ENCODE measurements around the gene SNRNP70.
A peak's percentile ranks its signal among the peaks of the same experiment; 100 is the strongest.
"Not testable (repeated sequence)": the region's sequence is repeated elsewhere in the genome, so short reads cannot be mapped to it uniquely, and the experiment has no call there.

Gene SNRNP70, protein sequence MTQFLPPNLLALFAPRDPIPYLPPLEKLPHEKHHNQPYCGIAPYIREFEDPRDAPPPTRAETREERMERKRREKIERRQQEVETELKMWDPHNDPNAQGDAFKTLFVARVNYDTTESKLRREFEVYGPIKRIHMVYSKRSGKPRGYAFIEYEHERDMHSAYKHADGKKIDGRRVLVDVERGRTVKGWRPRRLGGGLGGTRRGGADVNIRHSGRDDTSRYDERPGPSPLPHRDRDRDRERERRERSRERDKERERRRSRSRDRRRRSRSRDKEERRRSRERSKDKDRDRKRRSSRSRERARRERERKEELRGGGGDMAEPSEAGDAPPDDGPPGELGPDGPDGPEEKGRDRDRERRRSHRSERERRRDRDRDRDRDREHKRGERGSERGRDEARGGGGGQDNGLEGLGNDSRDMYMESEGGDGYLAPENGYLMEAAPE

DNA sequence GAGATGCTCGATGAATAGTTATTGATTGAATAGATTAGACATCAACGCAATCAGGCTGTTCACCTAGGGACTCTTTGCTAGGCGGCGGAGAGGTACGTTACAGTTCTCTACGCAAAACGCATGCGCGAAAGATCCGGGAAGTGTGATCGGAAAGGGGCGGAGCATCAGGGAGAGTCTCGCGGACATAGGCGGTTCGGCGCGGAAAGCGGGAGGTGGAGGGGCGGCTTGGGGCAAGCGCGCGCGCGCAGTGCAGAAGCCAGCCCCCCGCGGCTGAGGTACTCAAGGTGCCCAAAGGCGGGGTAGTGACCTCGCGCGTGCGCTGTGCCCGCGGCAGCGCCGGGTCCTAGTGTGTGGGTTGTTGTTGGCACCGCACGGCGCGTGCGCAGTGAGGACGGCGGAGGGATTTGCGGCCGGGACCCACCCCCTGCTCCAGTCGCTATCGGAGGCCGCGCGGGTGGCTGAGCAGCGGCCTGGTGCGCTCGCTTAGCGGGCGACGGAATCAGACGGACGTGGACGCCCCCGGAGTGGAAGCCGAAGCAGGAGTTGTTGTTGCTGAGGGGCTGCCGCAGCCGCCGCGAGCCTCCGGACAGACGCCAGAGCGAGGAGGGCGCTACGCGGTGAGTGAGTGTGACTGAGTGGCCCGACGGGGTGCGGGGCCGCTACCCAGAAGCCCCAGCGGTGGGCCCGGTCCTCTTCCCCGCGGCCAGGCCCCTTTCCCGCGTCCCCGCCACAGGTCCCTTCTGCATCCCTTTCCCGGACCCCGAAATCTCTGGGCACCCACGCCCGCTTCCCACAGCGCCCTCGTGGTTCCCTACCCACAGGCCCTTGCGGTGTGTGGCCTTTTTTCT is at the start of gene SNRNP70:
TSS of gene SNRNP70 (plus strand) at position 432 of the 848 bp plus-strand sequence. CDS start 964 bp downstream, outside the sequence.
- DNase-seq (ENCODE audit: low spot score): peak; percentile 100

DNA sequence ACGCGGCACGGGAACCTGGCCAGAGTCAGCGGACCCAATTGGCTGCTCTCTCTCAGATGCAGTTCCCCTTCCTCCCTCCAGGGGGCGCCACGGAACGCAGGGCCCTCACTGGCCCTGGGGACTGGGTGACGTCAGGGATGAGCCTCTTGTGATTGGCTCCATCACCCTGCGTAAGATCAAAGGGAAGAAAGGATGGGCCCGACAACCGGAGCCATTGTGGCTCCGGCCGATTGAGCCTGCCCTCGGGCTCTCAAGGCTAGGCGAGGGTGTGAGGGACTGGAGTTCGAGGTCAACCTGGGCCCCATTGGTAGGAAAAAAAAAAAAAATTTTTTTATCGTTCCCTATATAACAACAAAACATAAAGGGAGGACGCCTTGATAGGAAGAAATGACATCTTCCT is 48.4 kb upstream of the SNRNP70 start, which contains the start of gene CGB1:
TSS of gene CGB1 (minus strand) at position 81 of the 400 bp plus-strand sequence. CDS start 184 bp downstream, outside the sequence.
- DNase-seq (ENCODE audit: low spot score): peak; percentile 30

DNA sequence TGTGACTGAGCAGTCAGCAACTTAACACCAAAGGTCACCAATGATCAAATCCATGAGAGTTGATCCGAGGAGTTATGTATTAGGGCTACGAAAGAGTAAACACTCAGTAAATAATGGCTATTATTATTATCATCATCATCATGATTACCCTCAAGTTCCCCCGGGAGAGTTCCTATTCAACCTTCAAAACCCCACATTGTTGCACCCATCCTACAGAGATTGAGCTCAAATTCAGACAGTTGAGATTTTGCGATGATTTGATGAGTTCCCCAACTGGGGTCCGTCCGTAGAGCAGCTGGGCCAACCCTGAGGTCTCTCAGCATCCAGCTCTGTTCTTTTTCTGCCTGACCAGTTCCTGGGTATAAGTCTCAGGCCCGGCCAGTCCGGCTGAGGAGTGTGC is 47.1 kb upstream of the SNRNP70 start:
- not testable (repeated sequence) for DNase-seq (ENCODE audit: low spot score)

DNA sequence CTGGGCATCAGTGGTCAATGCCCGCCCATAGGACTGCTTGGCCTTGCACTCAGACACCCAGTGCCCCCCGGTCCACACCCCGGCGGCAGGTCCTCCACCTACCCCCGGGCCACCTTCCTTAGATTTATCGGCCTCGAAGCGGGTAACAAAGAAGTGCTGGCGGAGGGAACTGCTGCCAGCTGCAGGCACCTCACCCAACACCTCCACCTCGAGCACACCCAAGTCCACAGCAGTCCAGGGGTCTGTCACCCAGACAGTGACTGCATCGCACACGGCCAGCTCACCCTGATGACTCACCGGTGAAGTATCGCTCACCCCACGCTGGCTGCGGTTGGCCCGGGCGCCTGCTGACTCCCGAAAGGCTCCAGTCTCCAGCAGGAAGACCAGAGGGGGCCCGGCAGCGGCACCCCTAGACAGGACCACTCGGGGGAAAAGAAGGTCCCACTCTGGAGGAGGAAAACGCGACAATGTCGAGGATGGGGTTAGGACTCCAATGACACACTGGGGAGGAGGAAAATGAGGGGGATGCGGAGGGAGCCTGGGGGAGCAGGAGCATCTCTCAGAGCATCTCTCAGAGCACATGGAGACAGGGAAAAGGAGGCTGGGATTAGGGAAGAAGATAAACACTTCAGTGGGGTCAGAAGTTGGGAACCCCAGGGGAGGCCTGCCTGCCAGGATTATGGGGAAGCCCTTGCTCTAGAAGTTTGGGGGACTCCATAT is 46.5 kb upstream of the SNRNP70 start:
- peak; percentile 52 for DNase-seq (ENCODE audit: low spot score)

DNA sequence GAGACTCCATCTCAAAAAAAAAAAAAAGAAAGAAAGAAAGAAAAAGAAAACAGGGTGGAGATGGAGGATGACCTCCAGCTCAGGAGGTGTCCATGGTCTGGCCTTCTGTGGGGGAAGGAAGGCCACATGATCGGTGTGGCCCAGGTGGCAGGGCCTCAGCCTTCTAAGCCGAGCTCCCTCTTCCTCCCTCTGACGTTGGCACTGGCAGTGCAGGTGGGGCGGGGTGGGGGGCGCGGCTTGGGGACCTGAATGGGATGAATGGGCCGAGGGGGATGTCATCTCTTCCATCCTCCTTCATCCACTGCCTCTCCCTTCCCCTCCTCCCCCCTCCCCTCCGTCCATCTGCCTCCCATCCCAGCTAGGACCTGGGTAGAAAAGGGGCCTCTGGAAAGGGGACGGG is 45.5 kb upstream of the SNRNP70 start:
- DNase-seq (ENCODE audit: low spot score): not testable (repeated sequence)

DNA sequence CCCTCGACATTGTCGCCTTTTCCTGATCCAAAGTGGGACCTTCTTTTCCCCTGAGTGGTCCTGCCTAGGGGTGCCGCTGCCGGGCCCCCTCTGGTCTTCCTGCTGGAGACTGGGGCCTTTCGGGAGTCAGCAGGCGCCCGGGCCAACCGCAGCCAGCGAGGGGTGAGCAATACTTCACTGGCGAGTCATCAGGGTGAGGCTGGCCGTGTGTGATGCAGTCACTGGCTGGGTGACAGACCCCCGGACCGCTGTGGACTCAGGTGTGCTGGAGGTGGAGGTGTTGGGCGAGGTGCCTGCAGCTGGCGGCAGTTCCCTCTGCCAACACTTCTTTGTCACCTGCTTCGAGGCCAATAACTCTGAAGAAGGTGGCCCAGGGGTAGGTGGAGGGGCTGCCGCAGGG is 43.1 kb upstream of the SNRNP70 start:
- DNase-seq (ENCODE audit: low spot score): peak; percentile 55

DNA sequence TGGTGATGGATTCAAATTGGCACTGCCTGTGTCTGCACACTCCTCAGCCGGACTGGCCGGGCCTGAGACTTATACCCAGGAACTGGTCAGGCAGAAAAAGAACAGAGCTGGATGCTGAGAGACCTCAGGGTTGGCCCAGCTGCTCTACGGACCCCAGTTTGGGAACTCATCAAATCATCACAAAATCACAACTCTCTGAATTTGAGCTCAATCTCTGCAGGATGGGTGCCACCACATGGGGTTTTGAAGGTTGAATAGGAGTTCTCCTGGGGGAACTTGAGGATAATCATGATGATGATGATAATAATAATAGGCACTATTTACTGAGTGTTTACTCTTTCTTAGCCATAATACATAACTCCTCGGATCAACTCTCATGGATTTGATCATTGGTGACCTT is 42.6 kb upstream of the SNRNP70 start:
- DNase-seq (ENCODE audit: low spot score): not testable (repeated sequence)

DNA sequence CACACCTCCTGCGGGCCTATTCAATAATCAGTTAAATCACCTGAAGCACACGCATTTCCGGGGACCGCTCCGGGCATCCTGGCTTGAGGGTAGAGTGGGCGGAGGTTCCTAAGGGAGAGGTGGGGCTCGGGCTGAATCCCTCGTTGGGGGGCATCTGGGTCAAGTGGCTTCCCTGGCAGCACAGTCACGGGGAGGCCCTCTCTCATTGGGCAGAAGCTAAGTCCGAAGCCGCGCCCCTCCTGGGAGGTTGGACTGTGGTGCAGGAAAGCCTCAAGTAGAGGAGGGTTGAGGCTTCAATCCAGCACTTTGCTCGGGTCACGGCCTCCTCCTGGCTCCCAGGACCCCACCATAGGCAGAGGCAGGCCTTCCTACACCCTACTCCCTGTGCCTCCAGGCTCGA is 41.7 kb upstream of the SNRNP70 start, which contains the start of gene CGB5:
TSS of gene CGB5 (plus strand) at position 301 of the 400 bp plus-strand sequence. CDS start 362 bp downstream, outside the sequence.
- DNase-seq (ENCODE audit: low spot score): not testable (repeated sequence)

DNA sequence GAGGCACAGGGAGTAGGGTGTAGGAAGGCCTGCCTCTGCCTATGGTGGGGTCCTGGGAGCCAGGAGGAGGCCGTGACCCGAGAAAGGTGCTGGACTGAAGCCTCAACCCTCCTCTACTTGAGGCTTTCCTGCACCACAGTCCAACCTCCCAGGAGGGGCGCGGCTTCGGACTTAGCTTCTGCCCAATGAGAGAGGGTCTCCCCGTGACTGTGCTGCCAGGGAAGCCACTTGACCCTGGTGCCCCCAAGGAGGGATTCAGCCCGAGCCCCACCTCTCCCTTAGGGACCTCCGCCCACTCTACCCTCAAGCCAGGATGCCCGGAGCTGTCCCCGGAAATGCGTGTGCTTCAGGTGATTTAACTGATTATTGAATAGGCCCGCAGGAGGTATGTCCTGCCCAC is 36.2 kb upstream of the SNRNP70 start, which contains the start of gene CGB8:
TSS of gene CGB8 (minus strand) at position 101 of the 400 bp plus-strand sequence. CDS start 372 bp downstream, outside the sequence.
- DNase-seq (ENCODE audit: low spot score): not testable (repeated sequence)

DNA sequence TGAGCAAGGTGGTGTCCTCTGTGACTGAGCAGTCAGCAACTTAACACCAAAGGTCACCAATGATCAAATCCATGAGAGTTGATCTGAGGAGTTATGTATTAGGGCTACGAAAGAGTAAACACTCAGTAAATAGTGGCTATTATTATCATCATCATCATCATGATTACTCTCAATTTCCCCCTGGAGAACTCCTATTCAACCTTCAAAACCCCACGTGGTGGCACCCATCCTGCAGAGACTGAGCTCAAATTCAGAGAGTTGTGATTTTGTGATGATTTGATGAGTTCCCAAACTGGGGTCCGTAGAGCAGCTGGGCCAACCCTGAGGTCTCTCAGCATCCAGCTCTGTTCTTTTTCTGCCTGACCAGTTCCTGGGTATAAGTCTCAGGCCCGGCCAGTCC is 35.4 kb upstream of the SNRNP70 start:
- not testable (repeated sequence) for DNase-seq (ENCODE audit: low spot score)

DNA sequence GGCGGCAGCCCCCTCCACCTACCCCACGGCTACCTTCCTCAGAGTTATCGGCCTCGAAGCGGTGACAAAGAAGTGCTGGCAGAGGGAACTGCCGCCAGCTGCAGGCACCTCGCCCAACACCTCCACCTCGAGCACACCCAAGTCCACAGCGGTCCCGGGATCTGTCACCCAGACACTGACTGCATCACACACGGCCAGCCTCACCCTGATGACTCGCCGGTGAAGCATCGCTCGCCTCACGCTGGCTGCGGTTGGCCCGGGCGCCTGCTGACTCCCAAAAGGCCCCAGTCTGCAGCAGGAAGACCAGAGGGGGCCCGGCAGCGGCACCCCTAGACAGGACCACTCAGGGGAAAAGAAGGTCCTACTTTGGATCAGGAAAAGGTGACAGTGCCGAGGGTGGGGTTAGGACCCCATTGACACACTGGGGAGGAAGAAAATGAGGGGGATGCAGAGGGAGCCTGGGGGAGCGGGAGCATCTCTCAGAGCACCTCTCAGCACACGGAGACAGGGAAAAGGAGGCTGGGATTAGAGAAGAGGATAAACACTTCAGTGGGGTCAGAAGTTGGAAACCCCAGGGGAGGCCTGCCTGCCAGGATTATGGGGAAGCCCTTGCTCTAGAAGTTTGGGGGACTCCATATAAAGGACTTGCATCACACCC is 34.7 kb upstream of the SNRNP70 start:
- peak; percentile 59 for DNase-seq (ENCODE audit: low spot score)

DNA sequence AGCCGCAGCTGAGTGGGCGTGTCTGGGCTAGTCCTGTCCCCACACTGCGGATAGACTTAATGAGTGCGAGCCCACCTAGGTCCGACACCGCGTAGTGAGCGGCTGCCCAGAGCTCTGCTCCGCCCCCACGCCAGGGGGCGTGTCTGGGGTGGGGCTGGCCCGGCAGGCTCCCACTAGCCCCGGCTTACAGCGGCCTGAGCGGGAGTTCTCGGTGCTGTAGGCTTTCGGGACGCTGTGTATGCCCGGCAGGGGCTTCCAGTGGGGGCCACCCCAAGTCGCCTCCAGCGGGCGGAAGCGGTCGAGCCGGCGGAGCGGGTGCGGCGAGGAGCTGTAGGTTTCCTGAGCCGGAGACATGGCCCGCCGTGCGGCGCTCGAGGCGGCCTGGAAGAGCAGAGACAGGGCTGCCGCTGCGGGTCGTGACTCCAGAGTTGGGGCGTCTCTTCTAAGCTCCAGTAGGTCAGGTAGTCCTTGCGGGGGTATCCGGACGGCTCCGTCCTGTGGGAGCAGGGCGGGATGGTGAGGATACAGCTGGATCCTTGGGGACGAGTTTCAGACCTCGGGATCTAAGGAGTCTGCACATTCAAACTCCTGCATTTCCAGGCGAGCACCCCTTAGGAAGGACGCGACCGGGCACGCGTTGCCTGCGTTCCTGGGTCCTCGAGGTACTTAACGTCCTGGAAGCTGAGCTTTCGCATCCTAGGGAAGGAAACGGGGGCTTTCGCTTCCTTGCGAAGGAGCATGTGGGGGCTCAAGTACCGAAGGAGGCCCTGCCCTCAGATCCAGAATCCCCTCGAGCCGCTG is 28.9 kb upstream of the SNRNP70 start:
- peak; percentile 65 for DNase-seq (ENCODE audit: low spot score)

DNA sequence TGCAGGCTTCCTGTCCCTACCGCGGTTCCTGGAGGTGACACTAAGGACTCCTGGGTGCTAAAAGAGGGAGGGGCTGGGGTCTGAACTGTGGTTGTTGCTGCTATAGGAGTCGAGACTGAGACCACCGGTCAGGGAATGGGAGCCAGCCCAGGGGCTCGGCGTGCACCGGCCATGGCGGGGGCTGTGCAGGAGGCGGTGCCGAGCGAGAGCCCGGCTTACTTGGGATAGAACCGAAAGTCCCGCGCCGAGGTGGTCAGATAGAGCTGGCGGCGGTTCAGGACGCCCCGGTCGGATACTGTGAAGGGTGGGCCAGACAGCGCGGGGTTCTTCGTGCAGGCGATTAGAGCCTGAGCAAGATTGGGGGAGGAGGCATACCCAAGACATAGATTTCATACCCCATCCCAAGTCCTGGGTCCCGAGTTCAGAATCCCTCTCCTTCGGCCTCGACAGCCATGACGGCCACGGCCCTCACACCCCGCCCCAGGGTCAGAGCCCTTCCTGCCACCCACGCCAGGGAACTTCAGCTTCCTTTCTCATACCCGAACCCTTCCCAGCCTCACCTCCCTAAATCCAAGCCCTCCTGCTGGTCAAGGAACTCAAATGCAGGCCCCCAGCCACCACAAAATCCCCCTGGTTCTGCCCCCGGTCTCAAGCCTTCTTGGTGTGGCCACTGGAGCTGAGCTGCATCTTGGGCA is 28.2 kb upstream of the SNRNP70 start:
- DNase-seq (ENCODE audit: low spot score): not testable (repeated sequence)

DNA sequence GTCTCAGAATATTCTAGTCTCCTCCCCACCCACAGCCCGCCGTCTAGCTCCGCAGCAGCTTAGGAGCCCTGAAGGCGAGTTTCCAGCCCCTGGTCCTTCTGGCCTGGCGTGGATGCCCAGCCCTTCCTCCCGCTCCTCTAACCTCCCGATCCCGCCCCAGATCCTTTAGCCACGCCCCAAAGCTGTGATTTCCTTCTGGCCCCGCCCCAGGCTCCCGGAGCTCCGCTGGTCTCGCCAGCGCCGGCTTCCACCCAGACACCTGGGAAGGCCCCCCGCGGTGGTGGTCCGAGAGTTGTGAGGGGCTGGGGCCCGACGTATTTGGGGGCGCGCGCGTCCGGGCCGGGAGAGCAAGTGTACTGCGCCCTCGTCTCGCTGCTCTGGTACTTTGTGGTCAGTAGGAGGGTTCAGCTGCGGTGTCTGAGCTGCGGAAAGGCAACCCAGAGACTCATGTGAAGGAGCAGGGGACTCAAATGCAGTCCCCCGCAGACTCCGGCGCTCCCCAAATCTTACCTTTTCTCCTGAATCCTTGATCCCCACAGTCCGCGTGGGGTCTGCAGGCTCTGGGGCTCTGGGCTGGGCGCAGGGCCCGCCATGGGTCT is 27.5 kb upstream of the SNRNP70 start, which contains the start of gene CGB7:
TSS of gene CGB7 (minus strand) at position 114 of the 599 bp plus-strand sequence. CDS start 2,374 bp downstream, outside the sequence.
- DNase-seq (ENCODE audit: low spot score): peak; percentile 26

DNA sequence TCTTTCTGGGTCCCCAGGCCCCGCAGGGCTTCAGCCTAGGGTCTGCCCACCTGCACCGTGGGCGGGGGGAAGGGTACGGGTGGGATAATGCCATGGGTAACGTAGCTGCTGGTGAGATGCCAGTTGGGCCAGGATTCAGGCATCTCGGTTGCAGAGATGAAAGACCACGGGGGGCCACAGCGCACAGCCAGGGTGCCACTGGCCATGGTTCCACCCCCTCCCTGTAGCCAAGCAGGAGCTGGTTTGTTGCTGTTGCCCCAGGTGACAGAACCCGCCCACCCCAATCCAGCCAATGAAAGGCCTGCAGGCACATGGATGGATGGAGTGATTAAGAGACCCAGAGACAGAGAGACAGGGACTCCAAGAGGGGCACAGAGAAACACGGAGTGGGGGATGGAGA is 26.7 kb upstream of the SNRNP70 start:
- DNase-seq (ENCODE audit: low spot score): no peak

DNA sequence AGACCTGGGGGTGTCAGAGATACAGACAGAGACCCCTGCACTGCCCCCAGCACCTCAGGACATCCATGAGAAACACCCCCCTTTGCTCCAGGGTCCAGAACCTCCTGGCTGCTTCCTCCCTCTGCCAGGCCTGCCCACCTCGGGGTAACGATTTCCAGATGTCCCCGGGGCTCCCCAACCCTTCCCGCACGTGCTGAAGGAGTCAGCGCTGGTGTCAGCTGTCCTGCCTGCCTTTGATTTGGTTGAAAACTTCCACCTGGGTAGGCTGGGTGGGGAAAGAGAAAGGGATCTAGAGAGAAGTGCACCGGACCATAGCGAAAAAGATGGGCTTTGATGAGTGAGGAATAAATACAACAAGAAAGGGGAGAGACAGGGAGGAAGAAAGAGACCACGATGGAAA is 26.2 kb upstream of the SNRNP70 start:
- DNase-seq (ENCODE audit: low spot score): no peak

DNA sequence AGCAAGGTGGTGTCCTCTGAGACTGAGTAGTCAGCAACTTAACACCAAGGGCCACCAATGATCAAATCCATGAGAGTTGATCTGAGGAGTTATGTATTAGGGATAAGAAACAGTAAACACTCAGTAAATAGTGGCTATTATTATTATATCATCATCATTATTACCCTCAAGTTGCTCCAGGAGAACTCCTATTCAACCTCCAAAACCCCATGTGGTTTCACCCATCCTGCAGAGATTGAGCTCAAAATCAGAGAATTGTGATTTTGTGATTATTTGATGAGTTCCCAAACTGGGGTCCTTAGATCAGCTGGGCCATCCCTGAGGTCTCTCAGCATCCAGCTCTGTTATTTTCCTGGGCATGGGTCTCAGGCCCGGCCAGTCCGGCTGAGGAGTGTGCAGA is 24.3 kb upstream of the SNRNP70 start:
- no peak for DNase-seq (ENCODE audit: low spot score)

DNA sequence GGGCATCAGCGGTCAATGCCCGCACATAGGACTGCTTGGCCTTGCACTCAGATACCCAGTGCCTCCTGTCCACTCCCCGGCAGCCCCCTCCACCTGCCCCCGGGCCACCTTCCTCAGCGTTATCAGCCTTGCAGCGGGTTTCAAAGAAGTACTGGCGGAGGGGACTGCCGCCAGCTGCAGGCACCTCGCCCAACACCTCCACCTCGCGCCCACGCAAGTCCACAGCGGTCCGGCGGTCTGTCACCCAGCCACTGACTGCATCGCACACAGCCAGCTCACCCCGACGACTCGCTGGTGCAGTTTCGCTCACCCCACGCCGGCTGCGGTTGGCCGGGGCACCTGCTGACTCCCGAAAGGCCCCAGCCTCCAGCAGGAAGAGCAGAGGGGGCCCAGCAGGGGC is 23.8 kb upstream of the SNRNP70 start:
- DNase-seq (ENCODE audit: low spot score): no peak

DNA sequence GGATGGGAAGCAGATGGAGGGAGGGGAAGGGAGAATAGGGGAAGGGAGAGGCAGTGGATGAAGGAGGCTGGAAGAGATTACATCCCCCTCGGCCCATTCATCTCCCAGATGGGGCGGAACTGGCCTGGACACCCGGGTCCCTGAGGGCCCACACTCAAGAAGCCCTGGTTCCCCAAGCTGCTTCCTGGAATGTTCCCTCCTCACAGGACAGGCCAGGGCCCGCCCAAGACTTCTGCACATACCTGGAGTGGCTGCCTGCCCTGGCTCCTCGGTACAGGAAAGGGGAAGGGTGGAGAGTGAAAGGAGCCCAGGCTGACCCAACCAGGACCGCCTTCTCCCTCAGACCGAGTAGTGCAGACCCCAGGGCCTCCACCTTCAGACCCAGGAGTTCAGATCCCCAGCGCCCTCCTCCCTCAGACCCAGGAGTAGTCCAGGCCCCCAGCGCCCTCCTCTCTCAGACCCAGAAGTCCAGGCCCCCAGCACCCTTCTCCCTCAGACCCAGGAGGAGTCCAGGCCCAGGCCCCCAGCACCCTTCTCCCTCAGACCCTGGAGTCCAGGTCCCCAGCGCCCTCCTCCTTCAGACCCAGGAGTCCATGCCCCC is 21.1 kb upstream of the SNRNP70 start:
- no peak for DNase-seq (ENCODE audit: low spot score)

All from LoVo (cell line).